OCI-LY1 (cell line): Measurements from ENCODE around the gene PDE6H.

Experiments
- H2AFZ ChIP-seq: fragments of 200-600 bp; sonication (generic), shearing (Covaris generic); 2 replicates; pipeline ENCODE4 v1.6.0; 2014; ENCODE audit warnings: antibody characterized with exemption, mild to moderate bottlenecking, low read length
- H3F3A ChIP-seq: fragments of 200-600 bp; sonication (generic), shearing (Covaris generic); 2 replicates; pipeline ENCODE4 v1.6.0; 2014; ENCODE audit warnings: mild to moderate bottlenecking, antibody characterized with exemption, low read length, moderate library complexity; ENCODE audit not compliant: insufficient read depth
- H3K27ac ChIP-seq: fragments of 200-600 bp; sonication (generic); 2 replicates; pipeline ENCODE4 v1.5.1; 2014; ENCODE audit warnings: low read length, mixed run types, mild to moderate bottlenecking, low read depth; ENCODE audit not compliant: poor library complexity, severe bottlenecking
- H3K27me3 ChIP-seq: fragments of 200-600 bp; sonication (generic); 2 replicates; pipeline ENCODE4 v1.6.0; 2014; ENCODE audit warnings: antibody characterized with exemption, mild to moderate bottlenecking, low read length, moderate library complexity; ENCODE audit not compliant: insufficient read depth
- H3K36me3 ChIP-seq: fragments of 200-600 bp; sonication (generic); 2 replicates; pipeline ENCODE4 v1.6.1; 2014; ENCODE audit warnings: mild to moderate bottlenecking, antibody characterized with exemption, low read length, moderate library complexity, mixed read lengths; ENCODE audit not compliant: insufficient read depth
- H3K4me1 ChIP-seq: fragments of 200-600 bp; sonication (generic); 2 replicates; pipeline ENCODE4 v1.5.1; 2014; ENCODE audit warnings: mild to moderate bottlenecking, low read length, moderate library complexity; ENCODE audit not compliant: insufficient read depth, severe bottlenecking
- H3K4me2 ChIP-seq: fragments of 200-600 bp; sonication (generic), shearing (Covaris generic); 2 replicates; pipeline ENCODE4 v1.6.1; 2014; ENCODE audit warnings: low read length
- H3K4me3 ChIP-seq: fragments of 200-600 bp; sonication (generic); 2 replicates; pipeline ENCODE4 v1.5.1; 2014; ENCODE audit warnings: low read length, low read depth, mild to moderate bottlenecking, mixed read lengths; ENCODE audit not compliant: poor library complexity, severe bottlenecking
- H3K79me2 ChIP-seq: fragments of 200-600 bp; shearing (Covaris generic); 2 replicates; pipeline ENCODE4 v1.6.1; 2016; ENCODE audit warnings: mixed run types, low read length, mixed read lengths; ENCODE audit not compliant: insufficient read depth
- H3K9ac ChIP-seq: fragments of 200-600 bp; sonication (generic), shearing (Covaris generic); 2 replicates; pipeline ENCODE4 v1.6.1; 2014; ENCODE audit warnings: mild to moderate bottlenecking, low read length, mixed read lengths
- H3K9me2 ChIP-seq: fragments of 200-600 bp; sonication (generic), shearing (Covaris generic); 2 replicates; pipeline ENCODE4 v1.6.1; 2014; ENCODE audit warnings: low read depth, mild to moderate bottlenecking, low read length, mixed read lengths
- H3K9me3 ChIP-seq: fragments of 200-600 bp; shearing (Covaris generic); 2 replicates; pipeline ENCODE4 v1.6.1; 2014; ENCODE audit warnings: low read length, mixed read lengths
- H4K20me1 ChIP-seq: fragments of 200-600 bp; sonication (generic), shearing (Covaris generic); 2 replicates; pipeline ENCODE4 v1.6.0; 2016; ENCODE audit warnings: mild to moderate bottlenecking, low read length; ENCODE audit not compliant: insufficient read depth
- CTCF ChIP-seq: fragments of 200-600 bp; sonication (generic), shearing (Covaris generic); IDR thresholded peaks from 2 replicates; pipeline ENCODE4 v1.5.1; 2017; ENCODE audit warnings: mild to moderate bottlenecking, antibody characterized with exemption, low read length, moderate library complexity, mixed read lengths
- EZH2 ChIP-seq: fragments of 200-600 bp; sonication (generic), shearing (Covaris generic); IDR thresholded peaks from 2 replicates; pipeline ENCODE4 v1.8.0; 2017; ENCODE audit warnings: borderline replicate concordance, mixed run types, mild to moderate bottlenecking, antibody characterized with exemption, low read length, moderate library complexity, mixed read lengths

PDE6H gene

GRCh38 chr12:14953752-14954151 lies 19.1 kb upstream of the PDE6H start:
- Histone ChIP-seq H3F3A (peaks cover 8% of the 10 kb centered on the region; the same call in 1 of the 2 replicates), H3K9me3 (no peaks in the 10 kb centered on the region), H3K27ac (peak overlapping the region; percentile 95), H3K9me2 (no peaks in the 10 kb centered on the region), H4K20me1 (0 out of 2 replicates have a peak, but pooled peaks cover 2% of the 10 kb centered on the region), H3K9ac (peak overlapping the region; percentile 40; the same call in 1 of the 2 replicates), H3K27me3 (no peaks in the 10 kb centered on the region), H3K79me2 (peaks cover 88% of the 10 kb centered on the region), H2AFZ (no peak overlapping the region), H3K4me3 (peak overlapping the region; percentile 26), H3K36me3 (peaks cover 60% of the 10 kb centered on the region), H3K4me2 (peak overlapping the region; percentile 64), H3K4me1 (peaks cover 100% of the 10 kb centered on the region)
- TF ChIP-seq EZH2 (no peak), CTCF (no peak)

- H3K9me2 ChIP-seq, result no peaks in the 10 kb centered on the region
- H3K27ac ChIP-seq, result peak overlapping the region; percentile 95
- H4K20me1 ChIP-seq, result 0 out of 2 replicates have a peak, but pooled peaks cover 2% of the 10 kb centered on the region
Observed at GRCh38 chr12:14954269-14954668, 18.6 kb upstream of the PDE6H start.

GRCh38 chr12:14956024-14956891 lies 16.6 kb upstream of the PDE6H start:
- Histone ChIP-seq H3F3A (peaks cover 8% of the 10 kb centered on the region; the same call in 1 of the 2 replicates), H3K36me3 (peaks cover 50% of the 10 kb centered on the region), H3K4me2 (peak overlapping the region; percentile 94), H3K79me2 (peaks cover 100% of the 10 kb centered on the region), H3K9ac (peak overlapping the region; percentile 88; the same call in 1 of the 2 replicates), H3K27me3 (no peaks in the 10 kb centered on the region), H3K4me1 (peaks cover 90% of the 10 kb centered on the region), H4K20me1 (0 out of 2 replicates have a peak, but pooled peaks cover 2% of the 10 kb centered on the region), H3K4me3 (peak overlapping the region; percentile 87), H3K9me3 (no peaks in the 10 kb centered on the region), H2AFZ (no peak overlapping the region), H3K9me2 (no peaks in the 10 kb centered on the region), H3K27ac (peak overlapping the region; percentile 97)
- TF ChIP-seq CTCF (no peak), EZH2 (no peak)

More at GRCh38 chr12:14954269-14954668, 18.6 kb upstream of the PDE6H start:
- Histone ChIP-seq H3F3A (peaks cover 8% of the 10 kb centered on the region; the same call in 1 of the 2 replicates), H3K36me3 (peaks cover 60% of the 10 kb centered on the region), H2AFZ (no peak overlapping the region), H3K4me1 (peaks cover 100% of the 10 kb centered on the region), H3K9ac (peak overlapping the region; percentile 40; the same call in 1 of the 2 replicates), H3K27me3 (no peaks in the 10 kb centered on the region), H3K79me2 (peaks cover 94% of the 10 kb centered on the region), H3K9me3 (no peaks in the 10 kb centered on the region), H3K4me3 (peak overlapping the region; percentile 26), H3K4me2 (peak overlapping the region; percentile 64)
- TF ChIP-seq EZH2 (no peak), CTCF (no peak)
